NCI-H1105 treated with DMSO at 0.1 percent for 48 hours (cell line): ENCODE results near the gene CCR3.

Experiments used
- DNase-seq: peaks from one replicate; lab custom pipeline; 2025; lab: John Stamatoyannopoulos, UW

Gene CCR3

GRCh38 chr3:46272028-46272451 lies 29.8 kb downstream of the CCR3 start:
- no peak for DNase-seq

- no peak for DNase-seq
Measured at GRCh38 chr3:46276497-46277099, 34.3 kb downstream of the CCR3 start.

GRCh38 chr3:46277476-46277875 lies 35.2 kb downstream of the CCR3 start:
- DNase-seq: no peak

GRCh38 chr3:46278816-46279672 lies 36.8 kb downstream of the CCR3 start:
- DNase-seq: no peak

- no peak for DNase-seq
Measured at GRCh38 chr3:46280105-46280797, 38.0 kb downstream of the CCR3 start.

- DNase-seq: no peak
Measured at GRCh38 chr3:46281551-46281950, 39.3 kb downstream of the CCR3 start.

GRCh38 chr3:46282041-46282440 lies 39.8 kb downstream of the CCR3 start:
- no peak for DNase-seq

GRCh38 chr3:46282696-46283095 lies 40.4 kb downstream of the CCR3 start:
- DNase-seq: no peak

- no peak for DNase-seq
Measured at GRCh38 chr3:46283881-46284450, 41.7 kb downstream of the CCR3 start.

- no peak for DNase-seq
Measured at GRCh38 chr3:46284981-46285683, 42.9 kb downstream of the CCR3 start.

- DNase-seq: no peak
Measured at GRCh38 chr3:46285931-46286619, 43.8 kb downstream of the CCR3 start.

GRCh38 chr3:46286947-46287565 lies 44.8 kb downstream of the CCR3 start:
- DNase-seq: no peak

GRCh38 chr3:46289551-46289950 lies 47.3 kb downstream of the CCR3 start:
- DNase-seq: no peak

GRCh38 chr3:46289966-46290365 lies 47.7 kb downstream of the CCR3 start:
- no peak for DNase-seq

- DNase-seq: no peak
Measured at GRCh38 chr3:46291046-46291445, 48.8 kb downstream of the CCR3 start.

GRCh38 chr3:46293035-46293724 lies 50.9 kb downstream of the CCR3 start:
- no peak for DNase-seq

- no peak for DNase-seq
Measured at GRCh38 chr3:46293991-46294833, 52.0 kb downstream of the CCR3 start.

- no peak for DNase-seq
Measured at GRCh38 chr3:46296826-46297225, 54.6 kb downstream of the CCR3 start.

GRCh38 chr3:46297658-46298423 lies 55.6 kb downstream of the CCR3 start:
- no peak for DNase-seq
